Measurements from ENCODE around the gene DUSP5. TPM values are rescaled to one million over a fixed set of nuclear protein-coding genes. Genes with fewer than 3 reads are reported as not detected.

Gene DUSP5
- total and polyA plus RNA-seq, 8 donors: 0.58 to 23.2 (median 10.6) TPM

- Histone ChIP-seq H3K4me1 (no peaks in the 10 kb centered on the region), H3K27ac (no peak overlapping the region), H3K27me3 (peaks cover 0 to 8% (median 0%) of the 10 kb centered on the region in 3 donors), H3K36me3 (no peaks in the 10 kb centered on the region), H3K4me3 (no peak overlapping the region), H3K9me3 (no peaks in the 10 kb centered on the region)
- no peak for TF ChIP-seq CTCF (IDR thresholded peaks at IDR 0.05)
- no peak for TF ChIP-seq POLR2AphosphoS5 (IDR thresholded peaks at IDR 0.05)
- TF ChIP-seq EP300 (IDR thresholded peaks at IDR 0.05): no peak
- no peak for TF ChIP-seq POLR2A (IDR thresholded peaks at IDR 0.05)
- DNase-seq: no peak
- intact Hi-C loops (cut with DNase I; ENCODE audit: low total_unique reads): no loop called here
- 86 to 94% (median 92%) methylated on average over 1 of the region's 1 CpG for WGBS, 5 donors
These were observed 15.8 kb upstream of the DUSP5 start for GRCh38 chr10:110481919-110482318.

GRCh38 chr10:110483633-110484032 is 14.1 kb upstream of the DUSP5 start:
- Histone ChIP-seq H3K4me1 (peaks cover 0 to 5% (median 0%) of the 10 kb centered on the region in 4 donors), H3K27ac (no peak overlapping the region), H3K36me3 (no peaks in the 10 kb centered on the region), H3K4me3 (no peak overlapping the region), H3K27me3 (peaks cover 0 to 8% (median 0%) of the 10 kb centered on the region in 3 donors), H3K9me3 (no peaks in the 10 kb centered on the region)
- 52 to 64% (median 54%) methylated on average over 2 of the region's 2 CpGs for WGBS, 5 donors
- intact Hi-C loops (cut with DNase I; ENCODE audit: low total_unique reads): no loop called here
- no peak for DNase-seq
- no peak for TF ChIP-seq POLR2AphosphoS5 (IDR thresholded peaks at IDR 0.05)
- no peak for TF ChIP-seq POLR2A (IDR thresholded peaks at IDR 0.05)
- TF ChIP-seq EP300 (IDR thresholded peaks at IDR 0.05): no peak
- TF ChIP-seq CTCF (IDR thresholded peaks at IDR 0.05): no peak

- no peaks in the 10 kb centered on the region for H3K9me3 ChIP-seq
- intact Hi-C loops (cut with DNase I; ENCODE audit: low total_unique reads): no loop called here
- WGBS, 5 donors: 43 to 63% (median 55%) methylated on average over 3 of the region's 3 CpGs
- no peaks in the 10 kb centered on the region for H3K36me3 ChIP-seq
- TF ChIP-seq POLR2AphosphoS5 (IDR thresholded peaks at IDR 0.05) (no peak), EP300 (IDR thresholded peaks at IDR 0.05) (no peak), POLR2A (IDR thresholded peaks at IDR 0.05) (no peak)
- no peak overlapping the region for H3K4me3 ChIP-seq
- peaks cover 0 to 5% (median 0%) of the 10 kb centered on the region in 4 donors for H3K4me1 ChIP-seq
- H3K27ac ChIP-seq: no peak overlapping the region
- DNase-seq: no peak
- peaks cover 0 to 8% (median 0%) of the 10 kb centered on the region in 3 donors for H3K27me3 ChIP-seq
These were observed 12.2 kb upstream of the DUSP5 start for GRCh38 chr10:110485541-110485940.

- TF ChIP-seq EP300 (IDR thresholded peaks at IDR 0.05) (no peak), CTCF (IDR thresholded peaks at IDR 0.05) (no peak), POLR2A (IDR thresholded peaks at IDR 0.05) (no peak), POLR2AphosphoS5 (IDR thresholded peaks at IDR 0.05) (no peak)
- H3K27ac ChIP-seq: no peak overlapping the region
- no peak for DNase-seq
- H3K9me3 ChIP-seq: no peaks in the 10 kb centered on the region
- WGBS, 5 donors: 72 to 85% (median 78%) methylated on average over 11 of the region's 11 CpGs
- intact Hi-C loops (cut with DNase I; ENCODE audit: low total_unique reads): no loop called here
- H3K4me3 ChIP-seq: no peak overlapping the region
- H3K4me1 ChIP-seq: peaks cover 0 to 5% (median 0%) of the 10 kb centered on the region in 4 donors
- H3K27me3 ChIP-seq: peaks cover 0 to 8% (median 0%) of the 10 kb centered on the region in 3 donors
- no peaks in the 10 kb centered on the region for H3K36me3 ChIP-seq
These were observed 10.9 kb upstream of the DUSP5 start for GRCh38 chr10:110486680-110487410.

All from stomach (tissue), 9 donors.